ENCODE results near the gene ASB10.

GRCh38 chr7:151129960-151130591, 57.0 kb downstream of the ASB10 start:
- TF ChIP-seq CTCF (IDR thresholded peaks at IDR 0.05; ENCODE audit: insufficient read depth, low read length, poor library complexity, severe bottlenecking) (no peak), EZH2phosphoT487 (conservative IDR thresholded peaks at IDR 0.05; ENCODE audit: low read length) (no peak)

All from SU-DHL-6 (cell line).